SIG-M5 treated with dmso at 0.1 percent for 504 hours (cell line): Measurements from ENCODE around the gene ZFYVE28.
"Not testable (repeated sequence)": the region's sequence is repeated elsewhere in the genome, so short reads cannot be mapped to it uniquely, and the experiment has no call there.

Experiments used
- DNase-seq: peaks from one replicate; lab custom pipeline; 2025; ENCODE audit not compliant: unreplicated experiment; lab: John Stamatoyannopoulos, UW

The ZFYVE28 gene

DNA sequence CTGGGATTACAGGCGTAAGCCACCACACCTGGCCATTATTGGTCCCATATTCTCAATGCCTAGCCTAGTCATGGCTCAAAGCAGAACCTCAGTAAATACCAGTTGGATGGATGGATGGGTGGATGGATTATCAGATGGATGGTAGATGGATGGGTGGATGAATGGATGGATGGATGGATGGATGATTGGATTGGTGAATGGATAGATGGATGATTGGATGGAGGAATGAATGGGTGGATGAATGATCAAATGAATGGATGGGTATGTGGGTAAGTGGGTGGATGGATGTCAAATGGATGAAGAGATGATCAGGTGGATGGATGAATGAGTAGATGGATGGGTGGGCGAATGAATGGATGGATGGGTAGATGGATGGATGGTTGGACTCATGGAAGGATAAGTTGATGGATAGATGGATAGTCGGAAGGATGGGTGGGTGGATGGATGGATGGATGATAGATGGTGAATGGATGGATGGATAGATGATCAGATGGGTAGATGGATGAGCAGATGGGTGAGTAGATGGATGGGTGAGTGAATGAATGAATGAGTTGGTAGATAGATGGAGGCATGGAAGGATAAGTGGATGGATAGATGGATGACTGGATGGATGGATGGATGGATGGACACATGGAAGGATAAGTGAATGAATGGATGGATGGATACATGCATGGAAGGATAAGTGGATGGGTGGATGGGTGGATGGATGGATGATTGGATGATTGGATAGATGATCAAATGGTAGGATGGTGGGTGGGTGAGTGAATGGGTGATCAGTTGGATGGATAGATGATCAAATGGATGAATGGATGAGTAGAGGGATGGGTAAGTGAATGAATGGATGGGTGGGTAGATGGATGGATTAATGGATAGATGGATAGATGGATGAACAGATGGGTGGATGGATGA is 28.5 kb upstream of the ZFYVE28 start:
- no peak for DNase-seq

DNA sequence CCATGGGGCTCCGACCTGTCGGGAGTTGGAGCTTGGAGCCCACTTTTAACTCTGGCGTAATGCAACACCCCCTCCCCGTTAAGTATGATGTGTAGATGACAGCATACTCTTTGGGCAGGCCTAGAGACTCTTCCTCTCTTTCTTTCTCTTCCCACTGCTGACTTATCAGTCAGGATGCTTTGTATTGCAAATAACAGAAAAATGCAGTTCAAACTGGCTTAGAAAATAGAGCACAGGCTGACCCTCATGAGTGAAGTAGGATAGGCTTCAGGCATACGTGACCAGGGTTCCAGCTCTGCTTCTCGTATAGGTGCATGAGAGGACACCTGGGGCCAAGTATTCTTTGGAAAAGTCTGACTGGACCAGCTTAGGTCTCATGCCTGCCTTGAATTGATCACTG is 27.1 kb upstream of the ZFYVE28 start:
- no peak for DNase-seq

GRCh38 chr4:2445130-2445529 is 26.7 kb upstream of the ZFYVE28 start:
- no peak for DNase-seq

- DNase-seq = no peak
These were observed 25.7 kb upstream of the ZFYVE28 start for GRCh38 chr4:2443956-2444740.

DNA sequence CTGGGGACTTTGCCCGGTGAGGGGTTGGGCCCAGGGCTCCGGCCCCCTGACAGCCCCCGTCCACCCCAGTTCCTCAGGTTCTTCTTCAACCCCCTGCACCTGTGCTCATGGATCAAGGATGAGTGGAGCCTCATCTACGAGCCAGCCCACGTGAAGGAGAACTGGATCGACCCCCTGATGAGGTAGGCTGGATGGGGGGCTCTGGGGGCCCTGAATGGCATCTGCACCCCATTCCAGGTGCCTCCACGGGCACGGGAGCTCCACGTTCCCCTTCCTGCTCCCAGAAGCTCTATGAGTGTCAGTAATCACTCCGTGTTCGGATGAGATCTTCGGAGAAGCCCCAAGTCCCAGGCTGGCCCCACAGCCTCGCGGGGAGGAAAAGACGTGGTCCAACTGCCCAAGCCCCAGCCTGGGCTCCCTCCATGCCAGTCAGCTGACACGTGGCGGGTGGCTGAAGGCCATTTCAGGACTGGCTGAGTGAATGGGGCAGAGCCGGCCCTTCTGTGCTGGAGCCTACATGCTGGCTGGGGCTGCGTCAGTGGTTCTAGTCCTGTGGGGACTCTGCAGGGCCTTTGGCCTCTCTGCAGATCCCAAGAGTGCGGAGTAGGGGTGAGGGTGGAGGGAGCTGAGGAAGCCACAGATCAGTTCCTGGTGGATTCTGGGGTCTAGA is 24.8 kb upstream of the ZFYVE28 start:
- no peak for DNase-seq

- no peak for DNase-seq
These were observed 23.9 kb upstream of the ZFYVE28 start for GRCh38 chr4:2442175-2442993.

DNA sequence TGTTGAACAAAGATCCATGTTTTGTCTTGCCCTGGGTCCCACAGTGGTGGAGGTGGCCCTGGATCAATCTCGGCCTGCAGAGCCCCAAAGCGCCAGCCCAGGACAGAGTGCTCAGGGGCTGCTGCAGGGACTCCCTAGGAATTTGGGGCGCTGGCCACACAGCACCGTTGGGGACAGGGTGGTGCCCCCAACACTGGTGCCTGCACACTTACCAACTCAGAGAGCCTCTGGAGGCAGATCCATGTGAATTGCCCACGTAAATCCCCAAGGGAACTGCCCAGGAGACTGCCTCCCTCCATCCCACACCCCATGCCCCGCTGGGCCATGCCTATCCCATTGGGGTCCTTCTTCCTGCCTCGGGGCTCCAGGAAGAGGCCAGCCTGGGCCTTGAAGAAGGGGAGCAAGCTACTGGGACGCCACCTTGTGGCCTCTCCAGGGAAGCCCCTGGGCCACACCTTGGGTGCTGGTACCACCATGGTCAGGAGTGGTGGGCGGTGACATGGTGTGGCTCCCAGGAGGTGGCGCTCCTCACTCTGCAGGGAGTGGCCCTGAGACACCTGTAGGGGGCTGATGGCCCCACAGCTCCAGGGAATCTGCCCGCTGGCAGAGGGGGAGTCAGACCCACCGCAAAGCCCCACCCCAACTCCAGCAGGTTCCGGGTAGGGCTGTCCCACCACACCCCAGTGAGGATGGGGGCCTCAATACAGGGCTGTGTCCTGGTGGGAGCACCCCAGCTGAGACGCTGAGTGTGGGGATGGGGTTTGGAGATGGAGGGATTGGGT is 23.1 kb upstream of the ZFYVE28 start:
- DNase-seq = peak; percentile 55

- no peak for DNase-seq
These were observed 20.6 kb upstream of the ZFYVE28 start for GRCh38 chr4:2438822-2439718.

DNA sequence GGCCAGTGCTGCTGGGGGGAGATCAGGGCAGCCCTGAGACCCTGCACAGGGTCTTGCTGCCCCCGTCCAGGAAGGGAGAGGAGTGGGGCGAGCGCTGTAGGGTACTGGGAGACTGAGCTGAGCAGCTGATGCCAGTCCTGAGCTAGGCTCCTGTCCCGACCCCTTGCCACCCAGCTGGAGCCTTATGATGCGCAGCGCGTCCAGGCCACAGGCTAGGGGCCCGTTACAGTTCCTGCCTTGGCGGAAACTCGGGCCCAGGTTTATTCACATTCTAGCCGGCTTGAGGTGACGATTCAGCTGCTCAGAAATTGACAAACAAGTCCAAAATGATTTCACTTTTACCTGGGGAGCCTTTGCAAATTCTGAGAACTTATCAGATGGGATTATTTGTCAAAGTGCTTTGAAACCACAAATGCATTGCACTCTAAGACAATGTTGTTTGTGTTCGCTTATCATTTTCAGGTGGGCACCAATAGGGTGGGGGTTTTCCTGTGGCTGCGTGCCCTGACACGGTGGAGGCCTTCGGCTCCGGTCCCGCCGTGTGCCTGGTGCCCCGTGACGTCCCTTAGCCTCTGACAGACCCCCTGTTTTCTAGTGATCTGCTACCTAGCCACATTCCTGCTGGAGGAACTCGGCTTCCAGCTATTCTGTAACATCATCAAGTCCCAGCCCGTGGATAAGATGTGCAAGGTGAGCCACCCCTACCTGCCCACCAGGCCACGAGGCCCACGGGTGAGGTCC is 19.2 kb upstream of the ZFYVE28 start:
- no peak for DNase-seq

- DNase-seq = no peak
These were observed 18.5 kb upstream of the ZFYVE28 start for GRCh38 chr4:2436761-2437474.

DNA sequence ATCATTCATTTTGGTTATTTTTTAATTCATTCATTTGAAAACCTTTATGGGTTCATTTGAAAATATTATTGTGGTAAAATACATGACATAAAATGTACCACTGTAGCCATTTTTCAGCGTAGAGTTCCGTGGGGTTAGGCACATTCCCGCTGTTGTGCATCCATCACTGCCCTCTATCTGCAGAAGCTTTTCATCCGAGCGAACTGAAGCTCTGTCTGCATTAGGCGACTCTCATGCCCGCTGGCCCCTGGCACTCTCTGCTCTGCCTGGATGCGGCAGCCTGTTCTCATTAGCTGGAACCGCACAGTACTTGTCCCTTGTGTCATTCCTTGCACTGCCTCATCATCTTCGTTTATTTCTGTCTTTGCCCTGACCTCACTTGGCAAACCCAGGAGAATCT is 17.9 kb upstream of the ZFYVE28 start:
- no peak for DNase-seq

GRCh38 chr4:2434420-2434819 is 16.0 kb upstream of the ZFYVE28 start:
- DNase-seq = no peak

DNA sequence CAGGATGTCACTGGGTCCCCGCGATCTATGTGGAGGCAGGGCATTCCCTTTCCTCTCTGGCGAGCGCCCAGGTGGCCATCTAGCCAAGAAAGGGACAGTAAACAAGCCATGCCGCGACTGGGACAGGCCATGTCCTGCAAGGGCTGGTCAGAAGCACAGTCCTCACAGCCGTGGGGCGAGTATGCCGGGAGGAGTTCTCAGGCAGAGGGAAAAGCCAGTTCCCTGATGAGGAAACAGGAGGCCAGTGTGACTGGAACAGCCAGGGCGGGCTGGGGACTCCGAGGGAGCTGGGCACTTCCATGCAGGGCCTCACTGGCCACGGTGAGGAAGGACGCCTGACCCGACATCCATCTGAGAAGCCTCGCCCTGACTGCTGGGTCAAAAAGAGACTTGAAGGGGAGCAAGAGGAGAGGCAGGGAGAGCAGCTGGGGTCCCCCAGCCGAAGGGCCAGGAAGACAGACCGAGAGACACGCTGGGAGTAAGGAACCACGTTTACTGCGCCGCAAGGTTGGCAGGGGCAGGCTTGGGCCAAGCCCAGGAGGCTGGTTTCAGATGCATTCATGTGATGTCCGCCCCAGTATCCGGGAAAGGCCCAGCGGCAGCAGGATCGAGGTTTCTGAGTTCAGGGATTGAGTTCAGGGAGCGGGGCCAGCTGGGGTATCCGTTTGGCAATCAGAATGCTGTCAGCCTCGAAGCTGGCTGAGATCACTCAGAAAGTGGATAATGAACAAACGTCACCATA is 15.3 kb upstream of the ZFYVE28 start:
- no peak for DNase-seq

DNA sequence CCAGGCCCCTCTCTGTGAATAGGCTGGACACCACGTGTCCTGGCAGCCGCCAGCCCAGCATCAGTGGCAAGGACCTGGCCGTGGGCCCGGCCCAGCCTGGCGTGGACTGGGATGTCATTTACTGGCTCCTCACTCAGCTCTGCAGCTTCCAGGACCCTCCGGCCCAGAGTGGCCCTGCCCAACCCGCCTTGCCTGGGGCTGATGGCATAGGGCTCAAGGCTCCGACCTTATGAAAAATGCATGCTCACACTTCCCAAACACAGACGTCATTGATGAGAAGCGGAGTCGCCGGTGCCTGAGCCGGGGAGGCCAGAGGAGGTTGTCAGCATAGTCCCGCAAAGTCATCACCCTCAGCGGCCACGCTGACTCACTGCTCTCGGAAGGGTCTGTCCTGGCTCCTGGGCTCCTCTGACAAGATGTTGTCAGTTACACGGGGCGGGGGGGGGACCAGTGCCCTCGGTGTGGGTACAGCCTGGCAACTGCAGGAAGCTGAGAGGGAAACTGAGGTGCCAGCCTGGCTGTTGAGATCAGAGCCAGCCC is 14.6 kb upstream of the ZFYVE28 start:
- DNase-seq = no peak

GRCh38 chr4:2432004-2432403 is 13.6 kb upstream of the ZFYVE28 start:
- DNase-seq = no peak

GRCh38 chr4:2429945-2430757 is 11.7 kb upstream of the ZFYVE28 start:
- DNase-seq = not testable (repeated sequence)
